Endothelial cell (in vitro differentiated cells): Measurements from ENCODE around the gene SYF2. TPM values are rescaled to one million over a fixed set of nuclear protein-coding genes. Genes with fewer than 3 reads are reported as not detected.

Source experiments
- DNase-seq: peaks from one replicate; pipeline ENCODE4 v3.0.0; 2021; ENCODE audit warnings: low spot score
- H3K27ac Mint-ChIP-seq: one replicate; pipeline ENCODE4 v1.8.0; 2021; ENCODE audit warnings: mixed read lengths, inconsistent platforms; ENCODE audit not compliant: unreplicated experiment
- H3K27me3 Mint-ChIP-seq: one replicate; pipeline ENCODE4 v1.8.0; 2021; ENCODE audit warnings: mild to moderate bottlenecking, moderate library complexity, mixed read lengths, inconsistent platforms; ENCODE audit not compliant: unreplicated experiment
- H3K36me3 Mint-ChIP-seq: one replicate; pipeline ENCODE4 v1.8.0; 2021; ENCODE audit warnings: mild to moderate bottlenecking, low read depth, mixed read lengths, inconsistent platforms; ENCODE audit not compliant: unreplicated experiment
- H3K4me1 Mint-ChIP-seq: one replicate; pipeline ENCODE4 v1.8.0; 2021; ENCODE audit warnings: mild to moderate bottlenecking, mixed read lengths, inconsistent platforms; ENCODE audit not compliant: unreplicated experiment
- H3K4me3 Mint-ChIP-seq: one replicate; pipeline ENCODE4 v1.8.0; 2021; ENCODE audit warnings: mild to moderate bottlenecking, mixed read lengths, inconsistent platforms; ENCODE audit not compliant: unreplicated experiment
- H3K9me3 Mint-ChIP-seq: one replicate; pipeline ENCODE4 v1.8.0; 2021; ENCODE audit warnings: mixed read lengths, inconsistent platforms; ENCODE audit not compliant: unreplicated experiment
- total RNA-seq: library from RNA; stranded (reverse); fragmentation: NEBNext Ultra II Directional; extraction: Animal tissue kit (Norgen Biotek cat#: 25700); gene quantifications from one replicate; pipeline ENCODE4 v1.2.1, GENCODE V29; 2021; ENCODE audit not compliant: unreplicated experiment
- TF ChIP-seq, protein P1 (sequence below): fragments of 200-600 bp; sonication (generic); IDR thresholded peaks from one replicate; pipeline ENCODE4 v1.5.0; 2021; ENCODE audit warnings: antibody characterized with exemption; ENCODE audit not compliant: unreplicated experiment

Gene SYF2
- total RNA-seq, 1 donor from 2014 or later: 34.9 TPM

DNA sequence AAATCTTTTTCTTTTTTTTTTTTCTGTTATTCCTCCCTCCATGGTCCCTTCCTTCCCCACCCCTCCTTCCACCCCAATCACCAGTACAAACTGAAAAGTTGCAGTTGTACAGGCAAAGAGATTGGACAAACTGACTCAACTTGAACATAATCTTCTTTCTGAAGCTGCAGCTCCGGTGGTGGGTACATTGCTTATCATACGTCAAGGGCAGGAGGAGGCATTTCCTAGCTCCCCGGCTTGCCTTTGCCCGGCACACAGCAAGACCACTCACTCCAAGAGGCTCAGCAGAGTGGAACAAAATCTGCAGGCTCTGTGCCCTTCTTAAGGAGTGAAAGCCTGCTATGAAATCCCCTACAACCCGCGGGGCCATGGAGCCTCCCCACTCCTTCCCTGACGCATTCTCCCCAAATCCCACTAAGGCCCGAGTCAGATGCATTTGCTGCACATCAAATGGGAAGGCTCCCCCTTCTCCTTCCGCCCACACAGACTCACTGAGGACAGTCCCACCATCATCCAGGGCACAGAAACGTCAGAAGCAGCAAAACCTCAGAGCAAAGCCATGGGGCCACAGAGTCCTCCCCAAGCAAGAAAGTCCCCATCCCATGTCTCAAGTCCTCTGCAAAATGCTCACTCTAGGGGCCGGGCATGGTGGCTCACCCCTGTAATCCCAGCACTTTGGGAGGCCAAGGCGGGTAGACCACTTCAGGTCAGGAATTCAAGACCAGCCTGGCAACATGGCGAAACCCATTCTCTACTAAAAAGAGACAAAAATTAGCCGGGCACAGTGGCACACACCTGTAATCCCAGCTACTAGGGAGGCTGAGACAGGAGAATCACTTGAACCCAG, 45.9 kb downstream of the SYF2 start:
- H3K4me1 Mint-ChIP-seq: no peaks in the 10 kb centered on the region
- TF ChIP-seq, protein P1, sequence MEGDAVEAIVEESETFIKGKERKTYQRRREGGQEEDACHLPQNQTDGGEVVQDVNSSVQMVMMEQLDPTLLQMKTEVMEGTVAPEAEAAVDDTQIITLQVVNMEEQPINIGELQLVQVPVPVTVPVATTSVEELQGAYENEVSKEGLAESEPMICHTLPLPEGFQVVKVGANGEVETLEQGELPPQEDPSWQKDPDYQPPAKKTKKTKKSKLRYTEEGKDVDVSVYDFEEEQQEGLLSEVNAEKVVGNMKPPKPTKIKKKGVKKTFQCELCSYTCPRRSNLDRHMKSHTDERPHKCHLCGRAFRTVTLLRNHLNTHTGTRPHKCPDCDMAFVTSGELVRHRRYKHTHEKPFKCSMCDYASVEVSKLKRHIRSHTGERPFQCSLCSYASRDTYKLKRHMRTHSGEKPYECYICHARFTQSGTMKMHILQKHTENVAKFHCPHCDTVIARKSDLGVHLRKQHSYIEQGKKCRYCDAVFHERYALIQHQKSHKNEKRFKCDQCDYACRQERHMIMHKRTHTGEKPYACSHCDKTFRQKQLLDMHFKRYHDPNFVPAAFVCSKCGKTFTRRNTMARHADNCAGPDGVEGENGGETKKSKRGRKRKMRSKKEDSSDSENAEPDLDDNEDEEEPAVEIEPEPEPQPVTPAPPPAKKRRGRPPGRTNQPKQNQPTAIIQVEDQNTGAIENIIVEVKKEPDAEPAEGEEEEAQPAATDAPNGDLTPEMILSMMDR: no peak
- peaks cover 2% of the 10 kb centered on the region for H3K27me3 Mint-ChIP-seq
- no peak for DNase-seq
- H3K36me3 Mint-ChIP-seq: no peaks in the 10 kb centered on the region
- H3K27ac Mint-ChIP-seq: no peak overlapping the region
- no peak overlapping the region for H3K4me3 Mint-ChIP-seq
- H3K9me3 Mint-ChIP-seq: no peaks in the 10 kb centered on the region

- Mint-ChIP-seq H3K4me1 (no peaks in the 10 kb centered on the region), H3K27me3 (peaks cover 2% of the 10 kb centered on the region), H3K9me3 (no peaks in the 10 kb centered on the region), H3K36me3 (no peaks in the 10 kb centered on the region), H3K4me3 (no peak overlapping the region), H3K27ac (no peak overlapping the region)
- no peak for DNase-seq
- TF ChIP-seq, protein P1: no peak
Observed at GRCh38 chr1:25185409-25186160, 46.7 kb downstream of the SYF2 start.

GRCh38 chr1:25184001-25184762, 48.1 kb downstream of the SYF2 start:
- Mint-ChIP-seq H3K27ac (no peak overlapping the region), H3K36me3 (no peaks in the 10 kb centered on the region), H3K9me3 (no peaks in the 10 kb centered on the region)

GRCh38 chr1:25183126-25183980, 48.9 kb downstream of the SYF2 start:
- peaks cover 2% of the 10 kb centered on the region for H3K27me3 Mint-ChIP-seq
- no peak for DNase-seq
- TF ChIP-seq, protein P1: no peak
- no peak overlapping the region for H3K4me3 Mint-ChIP-seq
- H3K4me1 Mint-ChIP-seq: no peaks in the 10 kb centered on the region
- H3K36me3 Mint-ChIP-seq: no peaks in the 10 kb centered on the region
- H3K27ac Mint-ChIP-seq: no peak overlapping the region
- H3K9me3 Mint-ChIP-seq: no peaks in the 10 kb centered on the region

More at GRCh38 chr1:25184001-25184762, 48.1 kb downstream of the SYF2 start:
- H3K4me1 Mint-ChIP-seq: no peaks in the 10 kb centered on the region
- TF ChIP-seq, protein P1: no peak
- H3K27me3 Mint-ChIP-seq: peaks cover 2% of the 10 kb centered on the region
- no peak for DNase-seq
- no peak overlapping the region for H3K4me3 Mint-ChIP-seq
